ENCODE data around the gene ZDBF2. TPM values are rescaled to one million over a fixed set of nuclear protein-coding genes. Genes with fewer than 3 reads are reported as not detected.
"Not testable (repeated sequence)": the region's sequence is repeated elsewhere in the genome, so short reads cannot be mapped to it uniquely, and the experiment has no call there.

ZDBF2 gene
- total and polyA plus RNA-seq, 2 donors (not counting 1 experiment from before 2014, with no cell fraction given), result 6.3 to 11.6 TPM

DNA sequence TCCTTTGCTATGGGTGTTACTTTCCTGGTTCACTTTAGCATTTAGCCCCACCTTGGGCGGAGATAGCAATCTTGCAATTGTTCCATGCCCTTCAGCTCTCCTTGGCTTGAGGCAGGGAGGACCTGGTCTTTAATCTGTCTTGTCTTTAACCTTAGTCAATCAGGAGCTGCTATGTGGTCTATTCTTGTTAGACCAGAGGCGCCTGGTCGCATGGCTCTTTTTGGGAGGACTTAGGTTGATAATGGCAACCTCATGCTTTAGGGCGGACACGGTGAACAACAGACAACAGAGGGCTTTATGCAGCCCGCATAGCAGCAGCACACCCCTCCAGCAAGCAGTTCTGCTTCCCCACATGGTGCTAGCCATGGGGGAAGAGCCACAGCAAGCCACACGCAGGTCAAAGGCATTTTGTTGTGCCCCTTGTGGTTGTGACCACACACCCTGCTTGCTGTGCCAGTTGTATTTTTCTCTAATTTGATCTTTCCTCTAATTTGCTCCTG, 17.7 kb upstream of the ZDBF2 start:
- no peaks in the 10 kb centered on the region for H4K20me1 ChIP-seq (ENCODE audit: control insufficient read depth, extremely low read depth, insufficient read depth, low read length)
- H3K4me1 ChIP-seq (ENCODE audit: control insufficient read depth, extremely low read depth, insufficient read depth, low read length), result no peaks in the 10 kb centered on the region
- H3K27me3 ChIP-seq (ENCODE audit: control insufficient read depth, insufficient read depth, low read length), result peaks cover 30% of the 10 kb centered on the region
- no peak overlapping the region for H3K27ac ChIP-seq (ENCODE audit: insufficient read depth, low read length)
- no peaks in the 10 kb centered on the region for H3K36me3 ChIP-seq (ENCODE audit: control insufficient read depth, insufficient read depth, low read length)
- no peak overlapping the region for H2AFZ ChIP-seq (ENCODE audit: low read length)
- no peaks in the 10 kb centered on the region for H3K79me2 ChIP-seq (ENCODE audit: control insufficient read depth, insufficient read depth, low read length)
- no peak overlapping the region for H3K4me3 ChIP-seq (replicated peaks in 1 of 4; ENCODE audit: control extremely low read depth in 1 of 4, insufficient read depth in 1 of 4, low read depth in 3 of 4, low read length in 4 of 4)
- DNase-seq (ENCODE audit: low read depth in 2 of 2), result no peak
- H3K9ac ChIP-seq (ENCODE audit: insufficient read depth, low read length), result no peak overlapping the region
- H3K4me2 ChIP-seq (ENCODE audit: extremely low read depth, insufficient read depth, low read length), result no peak overlapping the region
- no peaks in the 10 kb centered on the region for H3K9me3 ChIP-seq (ENCODE audit: control insufficient read depth, insufficient read depth, low read depth, low read length)
- TF ChIP-seq, protein P1, sequence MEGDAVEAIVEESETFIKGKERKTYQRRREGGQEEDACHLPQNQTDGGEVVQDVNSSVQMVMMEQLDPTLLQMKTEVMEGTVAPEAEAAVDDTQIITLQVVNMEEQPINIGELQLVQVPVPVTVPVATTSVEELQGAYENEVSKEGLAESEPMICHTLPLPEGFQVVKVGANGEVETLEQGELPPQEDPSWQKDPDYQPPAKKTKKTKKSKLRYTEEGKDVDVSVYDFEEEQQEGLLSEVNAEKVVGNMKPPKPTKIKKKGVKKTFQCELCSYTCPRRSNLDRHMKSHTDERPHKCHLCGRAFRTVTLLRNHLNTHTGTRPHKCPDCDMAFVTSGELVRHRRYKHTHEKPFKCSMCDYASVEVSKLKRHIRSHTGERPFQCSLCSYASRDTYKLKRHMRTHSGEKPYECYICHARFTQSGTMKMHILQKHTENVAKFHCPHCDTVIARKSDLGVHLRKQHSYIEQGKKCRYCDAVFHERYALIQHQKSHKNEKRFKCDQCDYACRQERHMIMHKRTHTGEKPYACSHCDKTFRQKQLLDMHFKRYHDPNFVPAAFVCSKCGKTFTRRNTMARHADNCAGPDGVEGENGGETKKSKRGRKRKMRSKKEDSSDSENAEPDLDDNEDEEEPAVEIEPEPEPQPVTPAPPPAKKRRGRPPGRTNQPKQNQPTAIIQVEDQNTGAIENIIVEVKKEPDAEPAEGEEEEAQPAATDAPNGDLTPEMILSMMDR (conservative IDR thresholded peaks at IDR 0.05 in 1 of 2, IDR thresholded peaks at IDR 0.05 in 1 of 2; ENCODE audit: low read depth in 1 of 2, low read length in 2 of 2), result no peak

DNA sequence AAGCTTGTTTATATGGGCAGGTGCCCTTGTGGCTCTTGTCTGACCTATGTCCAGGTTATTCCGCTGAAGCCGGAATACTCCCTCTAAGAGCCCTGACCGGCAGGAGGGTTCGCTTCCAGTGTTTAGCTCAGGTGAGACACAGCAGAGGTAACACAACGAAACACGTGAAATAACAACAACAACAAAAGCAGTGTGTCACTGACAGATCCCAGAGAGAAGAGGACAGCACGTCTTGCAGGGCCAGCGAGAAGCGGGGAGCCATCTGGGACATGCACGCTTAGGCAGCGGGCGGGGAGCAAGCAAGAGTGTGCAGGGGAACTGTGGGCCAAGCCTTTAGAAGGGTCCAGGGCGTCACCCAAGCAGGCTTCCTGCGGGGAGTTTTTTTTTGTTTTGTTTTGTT, 17.1 kb upstream of the ZDBF2 start:
- TF ChIP-seq, protein P1 (conservative IDR thresholded peaks at IDR 0.05 in 1 of 2, IDR thresholded peaks at IDR 0.05 in 1 of 2; ENCODE audit: low read depth in 1 of 2, low read length in 2 of 2), result no peak
- TF ChIP-seq EZH2 (IDR thresholded peaks at IDR 0.05; ENCODE audit: low read length, missing control alignments), result peak; percentile 53
- Histone ChIP-seq H3K36me3 (ENCODE audit: control insufficient read depth, insufficient read depth, low read length) (no peaks in the 10 kb centered on the region), H3K4me2 (ENCODE audit: extremely low read depth, insufficient read depth, low read length) (no peak overlapping the region), H2AFZ (ENCODE audit: low read length) (no peak overlapping the region), H3K4me1 (ENCODE audit: control insufficient read depth, extremely low read depth, insufficient read depth, low read length) (no peaks in the 10 kb centered on the region), H3K9ac (ENCODE audit: insufficient read depth, low read length) (no peak overlapping the region), H4K20me1 (ENCODE audit: control insufficient read depth, extremely low read depth, insufficient read depth, low read length) (no peaks in the 10 kb centered on the region), H3K79me2 (ENCODE audit: control insufficient read depth, insufficient read depth, low read length) (no peaks in the 10 kb centered on the region), H3K4me3 (replicated peaks in 1 of 4; ENCODE audit: control extremely low read depth in 1 of 4, insufficient read depth in 1 of 4, low read depth in 3 of 4, low read length in 4 of 4) (no peak overlapping the region), H3K27me3 (ENCODE audit: control insufficient read depth, insufficient read depth, low read length) (peaks cover 30% of the 10 kb centered on the region), H3K27ac (ENCODE audit: insufficient read depth, low read length) (no peak overlapping the region), H3K9me3 (ENCODE audit: control insufficient read depth, insufficient read depth, low read depth, low read length) (no peaks in the 10 kb centered on the region)
- no peak for DNase-seq (ENCODE audit: low read depth in 2 of 2)

DNA sequence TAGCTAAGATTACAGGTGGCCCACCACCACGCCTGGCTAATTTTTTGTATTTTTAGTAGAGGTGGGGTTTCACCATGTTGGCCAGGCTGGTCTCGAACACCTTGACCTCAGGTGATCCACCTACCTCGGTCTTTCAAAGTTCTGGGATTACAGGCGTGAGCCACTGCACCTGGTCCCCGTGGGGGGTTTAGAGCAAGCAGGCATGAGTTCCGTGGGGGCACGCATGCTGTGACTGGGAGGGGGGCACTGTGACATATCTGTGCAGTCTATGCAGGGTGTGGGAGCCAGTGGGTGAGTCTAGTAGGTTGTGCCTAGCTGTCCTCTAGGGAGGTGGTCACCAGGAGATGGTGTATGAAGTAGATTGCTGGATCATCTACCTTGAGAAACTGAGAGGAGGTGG, 16.6 kb upstream of the ZDBF2 start:
- H3K27me3 ChIP-seq (ENCODE audit: control insufficient read depth, insufficient read depth, low read length), result peaks cover 32% of the 10 kb centered on the region

DNA sequence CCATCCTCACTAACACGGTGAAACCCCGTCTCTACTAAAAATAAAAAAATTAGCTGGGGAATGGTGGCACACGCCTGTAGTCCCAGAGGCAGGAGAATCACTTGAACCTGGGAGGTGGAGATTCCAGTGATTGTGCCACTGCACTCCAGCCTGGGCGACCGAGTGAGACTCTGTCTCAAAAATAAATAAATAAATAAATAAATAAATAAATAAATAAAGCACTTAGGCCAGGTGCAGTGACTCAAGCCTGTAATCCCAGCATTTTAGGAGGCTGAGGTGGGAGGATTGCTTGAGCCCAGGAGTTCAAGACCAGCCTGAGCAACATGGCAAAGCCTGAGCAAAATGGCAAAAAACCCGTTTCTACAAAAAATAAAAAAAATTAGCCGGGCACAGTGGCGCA, 15.8 kb upstream of the ZDBF2 start:
- H3K4me1 ChIP-seq (ENCODE audit: control insufficient read depth, extremely low read depth, insufficient read depth, low read length); H3K36me3 ChIP-seq (ENCODE audit: control insufficient read depth, insufficient read depth, low read length); H2AFZ ChIP-seq (ENCODE audit: low read length); H3K4me2 ChIP-seq (ENCODE audit: extremely low read depth, insufficient read depth, low read length); H3K4me3 ChIP-seq (replicated peaks in 1 of 4; ENCODE audit: control extremely low read depth in 1 of 4, insufficient read depth in 1 of 4, low read depth in 3 of 4, low read length in 4 of 4); H3K79me2 ChIP-seq (ENCODE audit: control insufficient read depth, insufficient read depth, low read length); H3K9me3 ChIP-seq (ENCODE audit: control insufficient read depth, insufficient read depth, low read depth, low read length); H3K27ac ChIP-seq (ENCODE audit: insufficient read depth, low read length); H4K20me1 ChIP-seq (ENCODE audit: control insufficient read depth, extremely low read depth, insufficient read depth, low read length); H3K9ac ChIP-seq (ENCODE audit: insufficient read depth, low read length); DNase-seq (ENCODE audit: low read depth in 2 of 2): not testable (repeated sequence)
- peaks cover 33% of the 10 kb centered on the region for H3K27me3 ChIP-seq (ENCODE audit: control insufficient read depth, insufficient read depth, low read length)

More for the DNA sequence above, 16.6 kb upstream of the ZDBF2 start:
- Histone ChIP-seq H3K4me3 (replicated peaks in 1 of 4; ENCODE audit: control extremely low read depth in 1 of 4, insufficient read depth in 1 of 4, low read depth in 3 of 4, low read length in 4 of 4) (no peak overlapping the region), H4K20me1 (ENCODE audit: control insufficient read depth, extremely low read depth, insufficient read depth, low read length) (no peaks in the 10 kb centered on the region), H3K4me1 (ENCODE audit: control insufficient read depth, extremely low read depth, insufficient read depth, low read length) (no peaks in the 10 kb centered on the region), H3K36me3 (ENCODE audit: control insufficient read depth, insufficient read depth, low read length) (no peaks in the 10 kb centered on the region), H3K9ac (ENCODE audit: insufficient read depth, low read length) (no peak overlapping the region), H3K27ac (ENCODE audit: insufficient read depth, low read length) (no peak overlapping the region), H3K9me3 (ENCODE audit: control insufficient read depth, insufficient read depth, low read depth, low read length) (no peaks in the 10 kb centered on the region), H3K4me2 (ENCODE audit: extremely low read depth, insufficient read depth, low read length) (no peak overlapping the region), H2AFZ (ENCODE audit: low read length) (no peak overlapping the region), H3K79me2 (ENCODE audit: control insufficient read depth, insufficient read depth, low read length) (no peaks in the 10 kb centered on the region)
- peak; percentile 24 for TF ChIP-seq EZH2 (IDR thresholded peaks at IDR 0.05; ENCODE audit: low read length, missing control alignments)
- TF ChIP-seq, protein P1 (conservative IDR thresholded peaks at IDR 0.05 in 1 of 2, IDR thresholded peaks at IDR 0.05 in 1 of 2; ENCODE audit: low read depth in 1 of 2, low read length in 2 of 2), result no peak
- DNase-seq (ENCODE audit: low read depth in 2 of 2), result no peak

All from fibroblast of lung (primary cell).